MG63 (cell line): ENCODE results near the gene BSND. TPM values are rescaled to one million over a fixed set of nuclear protein-coding genes. Genes with fewer than 3 reads are reported as not detected.
"Not testable (repeated sequence)": the region's sequence is repeated elsewhere in the genome, so short reads cannot be mapped to it uniquely, and the experiment has no call there.

Experiments
- DNase-seq: peaks from one replicate; pipeline ENCODE4 v3.0.0-alpha.2; 2020
- H3K27me3 ChIP-seq: fragments of 250-450 bp; sonication (Bioruptor Pico); 2 replicates; pipeline ENCODE4 v1.5.1; 2020; ENCODE audit warnings: mild to moderate bottlenecking, moderate library complexity
- H3K36me3 ChIP-seq: fragments of 250-450 bp; sonication (Bioruptor Pico); 2 replicates; pipeline ENCODE4 v1.5.1; 2020; ENCODE audit warnings: mild to moderate bottlenecking, moderate library complexity
- H3K4me3 ChIP-seq: fragments of 250-450 bp; sonication (Bioruptor Pico); 2 replicates; pipeline ENCODE4 v1.5.1; 2020; ENCODE audit warnings: mild to moderate bottlenecking, moderate library complexity
- H3K9me3 ChIP-seq: fragments of 250-450 bp; sonication (Bioruptor Pico); 2 replicates; pipeline ENCODE4 v1.5.1; 2020; ENCODE audit warnings: mild to moderate bottlenecking, moderate library complexity
- total RNA-seq: library from RNA; depleted of rRNA; stranded (reverse); fragments of >200 nt; shearing (Covaris generic); gene quantifications from 2 replicates; pipeline ENCODE4 v1.2.3, GENCODE V29; 2014; ENCODE audit warnings: low replicate concordance; rRNA removed

The BSND gene
- not detected in 2 replicates for total RNA-seq

GRCh38 chr1:54998677-54999076, at the start of gene BSND:
Gene BSND (plus strand): TSS chr1:54998933. CDS start chr1:54999187, 254 bp downstream.
- no peaks in the 10 kb centered on the region for H3K36me3 ChIP-seq
- H3K27me3 ChIP-seq, result no peaks in the 10 kb centered on the region
- H3K4me3 ChIP-seq, result no peak within 1 kb of the TSS
- no peak for DNase-seq
- H3K9me3 ChIP-seq, result no peaks in the 10 kb centered on the region

DNA sequence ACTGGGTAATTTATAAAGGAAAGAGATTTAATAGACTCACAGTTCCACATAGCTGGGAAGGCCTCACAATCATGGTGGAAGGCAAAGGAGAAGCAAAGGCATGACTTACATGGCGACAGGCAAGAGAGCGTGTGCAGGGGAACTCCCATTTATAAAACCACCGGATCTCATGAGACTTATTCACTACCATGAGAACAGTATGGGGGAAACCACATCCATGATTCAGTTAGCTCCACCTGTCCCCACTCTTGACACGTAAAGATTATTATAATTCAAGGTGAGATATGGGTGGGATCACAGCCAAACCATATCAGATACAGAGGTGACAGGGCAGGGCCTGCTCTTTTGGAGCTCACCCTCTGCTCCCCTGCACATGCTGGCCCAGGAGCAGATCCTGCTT, 49.7 kb upstream of the BSND start:
- DNase-seq, result no peak
- Histone ChIP-seq H3K27me3 (no peaks in the 10 kb centered on the region), H3K4me3 (no peak overlapping the region), H3K9me3 (no peaks in the 10 kb centered on the region), H3K36me3 (no peaks in the 10 kb centered on the region)

DNA sequence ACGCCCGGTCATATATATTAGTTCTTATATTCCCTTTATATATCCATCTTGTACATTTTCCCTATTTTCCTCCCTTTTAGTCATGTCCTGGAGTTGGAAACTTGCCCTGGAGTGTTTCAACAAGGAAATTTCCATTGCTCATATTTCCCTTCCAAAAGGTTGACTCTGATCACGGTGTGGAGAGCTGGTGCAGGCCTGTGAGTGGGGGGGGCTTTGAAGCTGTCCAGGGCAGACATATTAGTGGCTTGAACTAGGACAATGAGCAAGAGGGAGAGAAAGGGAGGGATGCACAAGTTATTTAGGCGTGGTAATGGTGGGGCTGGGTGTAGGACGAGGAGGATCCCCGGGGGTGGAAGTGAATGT, 48.7 kb upstream of the BSND start:
- H3K36me3 ChIP-seq, result no peaks in the 10 kb centered on the region
- no peak overlapping the region for H3K4me3 ChIP-seq
- DNase-seq, result peak; percentile 29
- no peaks in the 10 kb centered on the region for H3K27me3 ChIP-seq
- no peaks in the 10 kb centered on the region; the same call in 1 of the 2 replicates for H3K9me3 ChIP-seq

DNA sequence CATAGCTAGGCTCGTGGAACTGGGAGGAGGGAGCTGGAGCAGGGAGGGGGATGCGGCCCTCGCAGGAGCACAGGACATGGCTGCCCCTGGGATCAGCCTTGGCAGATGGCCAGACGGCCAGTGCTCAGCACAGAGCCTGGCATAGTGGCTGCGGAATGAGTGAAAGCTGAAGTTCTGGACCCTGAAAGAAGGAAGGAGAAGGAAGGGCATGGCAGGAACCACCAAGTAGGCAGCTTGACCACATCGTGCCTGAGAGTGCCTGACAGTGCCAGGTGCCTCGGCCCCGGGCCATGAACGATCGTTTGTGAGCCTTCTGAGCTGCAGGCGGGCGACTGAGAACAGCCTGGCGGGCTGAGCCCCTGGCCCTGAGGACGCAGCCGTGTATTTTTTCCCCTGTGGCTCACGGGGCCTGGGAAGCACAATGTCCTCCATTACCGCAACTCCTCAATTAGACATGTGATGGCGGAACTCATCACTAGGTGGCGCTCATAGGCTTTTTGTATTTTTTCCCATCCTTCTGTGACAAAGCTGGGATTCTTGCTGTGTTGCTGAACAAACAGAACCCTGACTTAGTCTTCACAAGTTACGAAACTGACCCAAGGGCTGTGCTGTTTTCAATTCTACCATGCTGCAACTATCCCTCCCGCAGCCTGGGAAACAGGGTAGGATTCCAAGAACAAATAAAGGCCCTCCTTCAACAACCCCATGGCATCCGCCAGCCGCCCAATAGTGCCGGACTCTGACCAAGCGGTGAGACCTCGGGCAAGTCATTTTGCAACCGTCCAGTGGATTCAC, 48.2 kb upstream of the BSND start:
- Histone ChIP-seq H3K36me3 (no peaks in the 10 kb centered on the region), H3K9me3 (no peaks in the 10 kb centered on the region; the same call in 1 of the 2 replicates), H3K4me3 (no peak overlapping the region), H3K27me3 (no peaks in the 10 kb centered on the region)
- DNase-seq, result peak; percentile 47

DNA sequence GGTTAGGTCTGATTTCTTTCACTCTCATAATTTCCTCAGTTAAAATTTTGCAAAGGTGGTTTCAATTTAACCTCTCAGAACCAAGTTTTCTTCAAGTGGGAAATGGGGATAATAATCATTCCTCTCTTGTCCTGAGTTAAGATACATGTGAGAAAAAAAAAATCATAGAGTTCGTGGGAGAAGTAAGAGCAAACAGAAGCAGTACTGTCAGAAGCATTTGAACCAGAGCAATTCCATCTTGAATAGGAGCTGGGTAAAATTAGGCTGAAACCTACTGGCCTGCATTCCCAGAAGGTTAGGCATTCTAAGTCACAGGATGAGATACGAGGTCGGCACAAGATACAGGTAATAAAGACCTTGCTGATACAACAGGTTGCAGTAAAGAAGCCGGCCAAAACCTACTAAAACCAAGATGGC, 46.9 kb upstream of the BSND start:
- Histone ChIP-seq H3K4me3 (no peak overlapping the region), H3K9me3 (peaks cover 2% of the 10 kb centered on the region), H3K36me3 (no peaks in the 10 kb centered on the region), H3K27me3 (no peaks in the 10 kb centered on the region)
- DNase-seq, result no peak

- H3K36me3 ChIP-seq, result no peaks in the 10 kb centered on the region
- H3K9me3 ChIP-seq, result peaks cover 5% of the 10 kb centered on the region
- no peaks in the 10 kb centered on the region for H3K27me3 ChIP-seq
- no peak overlapping the region for H3K4me3 ChIP-seq
- no peak for DNase-seq
These were observed 45.6 kb upstream of the BSND start for GRCh38 chr1:54952950-54953718.

DNA sequence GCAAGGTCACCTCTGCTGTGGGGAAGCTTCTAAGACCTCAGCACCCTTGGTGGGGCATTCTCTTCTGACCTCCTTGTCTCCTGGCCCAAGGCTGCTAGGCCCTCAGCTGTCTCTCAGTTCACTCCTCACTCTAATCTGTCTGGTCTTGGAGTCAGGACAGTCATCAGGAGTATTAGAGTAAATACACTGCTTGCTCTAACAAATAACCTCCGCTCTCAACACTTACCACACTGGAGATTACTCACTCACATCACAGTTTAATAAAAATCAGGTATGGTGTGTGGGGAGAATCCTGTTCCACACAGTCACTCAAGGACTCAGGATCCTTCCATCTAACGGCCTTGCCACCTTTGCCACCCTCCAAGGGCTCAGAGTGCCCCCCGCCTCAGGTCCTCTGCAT, 44.9 kb upstream of the BSND start:
- Histone ChIP-seq H3K4me3 (no peak overlapping the region), H3K9me3 (peaks cover 8% of the 10 kb centered on the region), H3K27me3 (no peaks in the 10 kb centered on the region), H3K36me3 (no peaks in the 10 kb centered on the region)
- no peak for DNase-seq

- H3K9me3 ChIP-seq, result peaks cover 8% of the 10 kb centered on the region
- H3K27me3 ChIP-seq, result no peaks in the 10 kb centered on the region
- H3K36me3 ChIP-seq, result no peaks in the 10 kb centered on the region
- H3K4me3 ChIP-seq, result no peak overlapping the region
- DNase-seq, result peak; percentile 54
These were observed 43.4 kb upstream of the BSND start for GRCh38 chr1:54955359-54955758.

GRCh38 chr1:54956726-54957125, 42.0 kb upstream of the BSND start:
- peaks cover 8% of the 10 kb centered on the region for H3K9me3 ChIP-seq
- H3K4me3 ChIP-seq, result no peak overlapping the region
- H3K36me3 ChIP-seq, result no peaks in the 10 kb centered on the region
- H3K27me3 ChIP-seq, result no peaks in the 10 kb centered on the region
- no peak for DNase-seq

DNA sequence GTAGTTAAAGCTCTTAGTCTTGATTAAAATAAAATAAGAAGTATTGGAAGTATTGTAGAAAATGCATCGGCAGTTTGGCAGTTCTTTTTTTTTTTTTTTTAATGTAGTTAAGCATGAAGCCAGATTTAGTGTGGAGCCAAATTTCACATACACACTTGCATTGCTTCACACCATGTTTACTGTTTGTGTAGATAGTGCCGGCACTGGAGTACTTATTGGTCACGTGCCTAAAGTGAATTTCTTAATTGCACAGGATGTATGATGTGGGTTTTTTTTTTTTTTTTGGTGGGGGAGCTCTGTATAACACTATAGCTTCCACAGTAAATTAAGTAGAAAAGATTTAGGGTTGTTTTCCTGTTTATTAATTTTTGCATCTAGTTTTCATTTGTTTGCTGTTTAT, 39.5 kb upstream of the BSND start:
- H3K36me3 ChIP-seq, result no peaks in the 10 kb centered on the region
- no peaks in the 10 kb centered on the region for H3K27me3 ChIP-seq
- no peak for DNase-seq
- peaks cover 8% of the 10 kb centered on the region for H3K9me3 ChIP-seq
- H3K4me3 ChIP-seq, result no peak overlapping the region

DNA sequence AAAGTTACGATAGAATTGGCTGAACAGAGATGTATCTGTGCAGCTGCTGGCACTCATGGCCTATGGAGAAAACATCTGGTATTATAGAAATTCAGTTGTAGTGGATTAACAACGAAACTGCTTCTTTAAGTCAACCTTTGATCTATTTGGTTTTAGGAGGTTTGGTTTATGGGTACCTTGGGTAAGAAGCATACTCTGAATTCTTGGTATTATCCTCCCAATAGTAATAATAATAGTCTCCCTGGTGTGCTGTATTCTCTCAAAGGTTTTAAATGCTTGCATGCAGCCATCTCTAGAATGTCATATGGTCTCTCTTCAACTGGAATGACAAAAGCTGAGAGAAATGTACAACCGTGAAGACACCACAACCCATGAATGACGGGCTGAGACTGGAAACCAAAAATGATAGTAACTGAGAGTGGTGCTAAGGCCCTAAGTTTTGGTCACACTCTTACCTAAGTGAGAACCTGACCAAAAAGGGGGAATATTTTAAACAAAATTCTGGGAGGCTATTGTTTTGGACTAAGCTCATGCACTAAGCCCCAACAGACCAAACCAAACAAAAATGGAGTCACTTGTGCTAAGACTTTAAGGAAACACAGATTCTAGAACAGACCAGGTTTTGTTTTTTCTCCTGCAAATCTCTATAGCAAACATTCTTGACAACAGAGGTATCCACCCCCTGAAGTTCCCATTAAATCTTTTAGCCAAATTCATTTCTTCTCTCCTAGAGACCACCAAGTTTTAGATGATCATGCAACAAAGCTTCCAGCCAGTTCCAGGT, 35.9 kb upstream of the BSND start:
- Histone ChIP-seq H3K9me3 (peaks cover 5% of the 10 kb centered on the region), H3K36me3 (no peaks in the 10 kb centered on the region), H3K27me3 (no peaks in the 10 kb centered on the region), H3K4me3 (no peak overlapping the region)
- no peak for DNase-seq

DNA sequence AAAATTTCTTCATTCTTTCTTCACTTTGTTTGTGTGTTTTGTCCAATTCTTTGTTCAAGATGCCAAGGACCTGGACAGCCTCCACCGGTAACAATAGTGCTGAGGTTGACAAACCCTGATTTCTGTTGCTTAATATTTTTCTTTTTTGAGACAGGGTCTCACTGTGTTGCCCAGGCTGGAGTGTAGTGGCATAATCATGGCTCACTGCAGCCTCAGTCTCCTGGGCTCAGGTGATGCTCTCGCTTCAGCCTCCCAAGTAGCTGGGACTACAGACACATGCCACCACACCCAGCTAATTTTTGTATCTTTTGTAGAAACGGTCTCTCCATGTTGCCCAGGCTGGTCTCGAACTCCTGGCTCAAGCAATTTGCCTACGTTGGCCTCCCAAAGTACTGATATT, 34.9 kb upstream of the BSND start:
- not testable (repeated sequence) for H3K9me3 ChIP-seq, DNase-seq, H3K4me3 ChIP-seq, H3K27me3 ChIP-seq, H3K36me3 ChIP-seq

DNA sequence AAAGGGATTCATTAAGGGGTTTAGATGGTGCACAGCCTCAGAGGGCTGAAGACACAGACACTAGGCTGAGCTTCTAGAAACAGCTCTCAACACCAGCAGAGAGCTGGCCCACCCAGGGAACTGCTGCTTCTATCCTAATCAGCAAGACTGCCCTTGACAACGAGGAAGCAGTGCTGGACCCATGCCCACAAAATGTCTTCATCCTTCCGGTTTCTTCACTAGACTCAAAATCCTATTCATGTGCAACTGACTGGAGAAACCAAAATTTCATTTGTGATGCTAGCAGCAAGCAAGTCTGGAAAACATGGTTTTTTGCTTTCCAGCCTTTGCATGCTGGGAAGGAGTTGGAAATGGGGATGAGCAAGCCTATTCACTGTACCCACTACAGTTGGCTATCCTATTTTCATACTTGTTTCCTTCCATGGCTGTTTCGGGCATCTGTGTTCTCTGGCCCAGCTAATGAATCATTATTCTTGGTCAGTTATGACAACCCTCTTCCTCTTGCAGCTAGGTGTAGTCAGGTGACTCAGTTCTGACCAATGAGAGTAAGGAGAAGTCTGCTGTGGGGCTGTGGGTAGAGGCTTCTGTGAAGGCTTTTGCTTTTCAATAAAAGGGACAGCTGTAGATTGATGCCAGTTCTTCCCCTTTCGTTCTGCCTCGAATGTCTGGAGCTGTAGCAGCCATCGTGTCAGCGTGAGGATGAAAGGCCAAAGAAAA, 33.0 kb upstream of the BSND start:
- no peaks in the 10 kb centered on the region for H3K9me3 ChIP-seq
- peak; percentile 62 for DNase-seq

GRCh38 chr1:54967372-54967771, 31.4 kb upstream of the BSND start:
- DNase-seq, result no peak
- Histone ChIP-seq H3K27me3 (no peaks in the 10 kb centered on the region), H3K9me3 (no peaks in the 10 kb centered on the region), H3K36me3 (no peaks in the 10 kb centered on the region), H3K4me3 (no peak overlapping the region)

More for the DNA sequence above, 33.0 kb upstream of the BSND start:
- H3K4me3 ChIP-seq, result no peak overlapping the region
- no peaks in the 10 kb centered on the region for H3K36me3 ChIP-seq
- H3K27me3 ChIP-seq, result no peaks in the 10 kb centered on the region

DNA sequence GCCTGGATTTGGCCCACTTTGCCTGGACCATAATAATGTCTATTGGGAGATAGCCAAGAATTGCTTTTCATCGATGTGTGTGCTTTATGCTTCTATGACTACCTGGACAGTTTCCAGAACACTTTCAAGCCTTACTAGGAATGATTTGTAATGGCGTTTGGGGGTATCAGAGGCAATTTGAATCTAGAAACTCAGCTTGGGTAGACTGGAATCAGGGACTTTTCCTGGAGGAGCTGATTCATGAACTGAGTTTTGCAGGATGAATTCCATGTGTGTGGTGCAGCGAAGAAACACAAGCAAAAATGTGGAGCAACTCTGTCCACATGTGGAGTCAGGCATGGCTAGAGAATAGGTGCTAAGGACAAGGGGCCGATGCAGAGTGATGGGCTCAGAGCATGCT, 30.2 kb upstream of the BSND start:
- no peak overlapping the region for H3K4me3 ChIP-seq
- H3K27me3 ChIP-seq, result no peaks in the 10 kb centered on the region
- no peaks in the 10 kb centered on the region for H3K9me3 ChIP-seq
- H3K36me3 ChIP-seq, result no peaks in the 10 kb centered on the region
- DNase-seq, result no peak

DNA sequence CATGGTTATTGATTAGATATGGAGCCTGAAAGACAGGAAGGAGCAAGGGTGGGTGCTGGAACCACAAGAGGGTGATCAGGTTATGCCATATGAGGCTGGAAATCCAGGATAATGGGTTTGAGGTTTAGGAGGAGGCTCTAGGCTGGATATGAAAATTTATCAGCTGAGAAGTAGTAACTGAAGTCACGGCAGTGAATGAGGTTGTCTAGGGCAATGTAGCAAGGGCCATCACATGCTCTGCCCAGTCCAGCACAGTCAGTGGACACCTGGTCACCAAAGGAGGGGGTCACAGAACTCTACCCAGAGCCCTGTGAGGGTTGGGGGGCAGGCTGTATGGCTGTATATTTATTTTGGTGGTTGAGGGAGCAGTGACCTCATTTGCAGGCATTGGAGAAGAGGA, 28.9 kb upstream of the BSND start:
- H3K36me3 ChIP-seq, result no peaks in the 10 kb centered on the region
- no peaks in the 10 kb centered on the region for H3K9me3 ChIP-seq
- H3K27me3 ChIP-seq, result no peaks in the 10 kb centered on the region
- no peak for DNase-seq
- no peak overlapping the region for H3K4me3 ChIP-seq
